HG03442 (cell line): ENCODE results near the gene TRIM62.
"Not testable (repeated sequence)": the region's sequence is repeated elsewhere in the genome, so short reads cannot be mapped to it uniquely, and the experiment has no call there.

Source experiments
- ATAC-seq: cut with Tn5 transposase; IDR thresholded peaks from one replicate; pipeline ENCODE4 v1.9.1; 2021; ENCODE audit warnings: mild to moderate bottlenecking, moderate library complexity; ENCODE audit not compliant: unreplicated experiment

The TRIM62 gene

GRCh38 chr1:33111965-33112364 lies 69.9 kb downstream of the TRIM62 start:
- ATAC-seq = no peak

DNA sequence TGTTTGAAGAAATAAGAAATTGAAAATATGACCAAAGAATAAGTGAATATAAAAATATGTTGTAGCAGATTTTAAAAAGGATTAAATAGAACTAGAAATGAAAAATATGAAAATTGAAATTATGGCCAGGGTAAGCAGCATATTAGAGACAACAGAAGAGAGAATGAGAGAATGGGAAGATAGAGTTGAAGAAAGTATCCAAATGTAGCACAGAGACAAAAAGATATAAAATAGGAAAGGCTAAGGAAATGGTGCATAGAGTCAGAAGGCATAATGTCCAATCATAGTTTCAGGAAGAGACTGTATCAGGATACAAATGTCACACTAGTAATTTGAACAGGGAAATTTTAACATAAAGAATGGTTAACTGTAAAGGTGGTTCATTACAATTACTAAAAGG lies 71.4 kb downstream of the TRIM62 start:
- no peak for ATAC-seq

- ATAC-seq = not testable (repeated sequence)
Measured at GRCh38 chr1:33100119-33100415, 81.8 kb downstream of the TRIM62 start.

- peak; percentile 89 for ATAC-seq
Measured at GRCh38 chr1:33099290-33100118, 82.3 kb downstream of the TRIM62 start.

- ATAC-seq = no peak
Measured at GRCh38 chr1:33098371-33098770, 83.5 kb downstream of the TRIM62 start.

- ATAC-seq = no peak
Measured at GRCh38 chr1:33097762-33098161, 84.1 kb downstream of the TRIM62 start.

GRCh38 chr1:33097137-33097611 lies 84.7 kb downstream of the TRIM62 start:
- no peak for ATAC-seq

DNA sequence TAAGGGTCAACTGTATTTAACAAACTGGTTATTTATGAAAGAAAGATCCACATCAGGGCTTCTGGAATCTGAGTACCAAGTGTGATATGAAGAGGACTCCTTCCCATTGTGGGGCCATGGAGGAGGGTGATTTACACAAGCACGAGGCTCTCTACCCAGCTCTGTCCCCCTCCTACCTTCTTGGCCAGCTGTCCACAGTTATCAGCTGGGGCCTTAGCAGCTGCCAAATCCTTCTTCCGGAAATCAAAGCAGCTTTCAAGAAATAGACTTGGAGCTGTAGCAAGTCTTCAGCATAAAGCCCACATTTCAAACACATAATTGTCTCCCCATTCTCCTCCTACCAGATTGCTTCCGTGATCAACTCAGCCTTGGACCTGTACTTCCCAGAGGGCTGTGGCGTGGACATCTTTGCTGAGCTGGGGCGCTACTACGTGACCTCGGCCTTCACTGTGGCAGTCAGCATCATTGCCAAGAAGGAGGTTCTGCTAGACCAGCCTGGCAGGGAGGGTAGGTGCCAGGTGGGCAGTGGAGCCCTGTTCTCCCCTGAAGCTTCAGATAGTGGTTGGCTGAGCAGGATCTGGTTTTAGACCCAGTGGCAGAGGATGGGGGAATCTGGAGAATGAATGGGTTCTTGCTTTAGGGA lies 85.4 kb downstream of the TRIM62 start:
- ATAC-seq = no peak
